Kidney epithelial cell (primary cell): ENCODE measurements around the gene ORMDL1. TPM values are rescaled to one million over a fixed set of nuclear protein-coding genes. Genes with fewer than 3 reads are reported as not detected.

ENCODE experiments used
- DNase-seq: peaks from one replicate; pipeline ENCODE4 v3.0.0-alpha.2; 2010; ENCODE audit warnings: low read depth
- H3K27me3 ChIP-seq: 2 replicates; pipeline ENCODE4 v1.6.0; 2011; ENCODE audit warnings: low read length; ENCODE audit not compliant: control insufficient read depth, insufficient read depth
- H3K36me3 ChIP-seq: 2 replicates; pipeline ENCODE4 v1.5.1; 2011; ENCODE audit warnings: low read length; ENCODE audit not compliant: control insufficient read depth, insufficient read depth
- H3K4me3 ChIP-seq: 2 replicates; pipeline ENCODE4 v1.5.1; 2011; ENCODE audit warnings: low read depth, mild to moderate bottlenecking, control low read depth, low read length
- CTCF ChIP-seq: IDR thresholded peaks from 2 replicates; pipeline ENCODE4 v1.5.1; 2011; ENCODE audit warnings: mild to moderate bottlenecking, moderate library complexity, low read length, control low read depth, inconsistent platforms; ENCODE audit not compliant: insufficient read depth, poor library complexity, severe bottlenecking
- total RNA-seq: library from RNA; depleted of rRNA; stranded (reverse); fragments of >200 nt; gene quantifications from 2 replicates; pipeline ENCODE4 v1.2.3, GENCODE V29; 2015

ORMDL1 gene
- total RNA-seq, 1 donor from 2014 or later = 79.1 TPM

DNA sequence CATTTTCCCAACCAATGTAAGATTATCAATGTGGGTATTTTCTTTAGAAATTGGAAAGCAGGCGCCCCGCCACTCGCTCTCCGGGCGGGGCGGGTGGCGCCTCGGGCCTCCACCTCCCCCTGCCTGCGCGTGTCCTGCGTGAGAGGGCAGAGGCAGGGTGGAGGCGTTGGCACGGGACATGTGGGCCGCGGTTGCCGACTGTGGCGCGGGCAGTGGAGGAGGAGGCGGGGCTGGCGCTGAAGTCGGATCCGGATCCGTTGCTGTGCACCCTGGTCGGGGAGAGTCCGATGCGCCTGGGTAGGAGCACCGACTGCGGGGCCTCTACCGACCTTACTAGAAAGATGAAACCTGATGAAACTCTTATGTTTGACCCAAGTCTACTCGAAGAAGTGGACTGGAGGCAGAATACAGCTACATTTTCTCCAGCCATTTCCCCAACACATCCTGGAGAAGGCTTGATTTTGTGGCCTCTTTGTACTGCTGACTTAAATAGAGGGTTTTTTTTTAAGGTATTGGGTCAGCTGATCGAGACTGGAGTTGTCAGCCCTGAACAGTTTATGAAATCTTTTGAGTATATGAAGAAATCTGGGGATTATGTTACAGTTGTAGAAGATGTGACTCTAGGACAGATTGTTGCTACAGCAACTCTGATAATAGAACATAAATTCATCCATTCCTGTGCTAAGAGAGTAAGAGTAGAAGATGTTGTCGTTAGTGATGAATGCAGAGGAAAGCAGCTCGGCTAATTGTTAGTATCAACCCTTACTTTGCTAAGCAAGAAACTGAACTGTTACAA lies 38.0 kb upstream of the ORMDL1 start:
- Histone ChIP-seq H3K36me3 (no peaks in the 10 kb centered on the region), H3K27me3 (no peaks in the 10 kb centered on the region), H3K4me3 (no peak overlapping the region)
- no peak for DNase-seq
- no peak for TF ChIP-seq CTCF

- DNase-seq = no peak
- H3K4me3 ChIP-seq = no peak overlapping the region
- no peaks in the 10 kb centered on the region for H3K27me3 ChIP-seq
- no peaks in the 10 kb centered on the region for H3K36me3 ChIP-seq
- no peak for TF ChIP-seq CTCF
These were observed 35.2 kb upstream of the ORMDL1 start for GRCh38 chr2:189819297-189819704.

- DNase-seq = no peak
- no peak for TF ChIP-seq CTCF
- H3K36me3 ChIP-seq = no peaks in the 10 kb centered on the region
- no peaks in the 10 kb centered on the region for H3K27me3 ChIP-seq
- H3K4me3 ChIP-seq = no peak overlapping the region
These were observed 34.3 kb upstream of the ORMDL1 start for GRCh38 chr2:189818249-189819038.

- DNase-seq = no peak
- TF ChIP-seq CTCF = no peak
- no peak overlapping the region for H3K4me3 ChIP-seq
- no peaks in the 10 kb centered on the region for H3K36me3 ChIP-seq
- H3K27me3 ChIP-seq = no peaks in the 10 kb centered on the region
These were observed 19.3 kb upstream of the ORMDL1 start for GRCh38 chr2:189803431-189803830.

DNA sequence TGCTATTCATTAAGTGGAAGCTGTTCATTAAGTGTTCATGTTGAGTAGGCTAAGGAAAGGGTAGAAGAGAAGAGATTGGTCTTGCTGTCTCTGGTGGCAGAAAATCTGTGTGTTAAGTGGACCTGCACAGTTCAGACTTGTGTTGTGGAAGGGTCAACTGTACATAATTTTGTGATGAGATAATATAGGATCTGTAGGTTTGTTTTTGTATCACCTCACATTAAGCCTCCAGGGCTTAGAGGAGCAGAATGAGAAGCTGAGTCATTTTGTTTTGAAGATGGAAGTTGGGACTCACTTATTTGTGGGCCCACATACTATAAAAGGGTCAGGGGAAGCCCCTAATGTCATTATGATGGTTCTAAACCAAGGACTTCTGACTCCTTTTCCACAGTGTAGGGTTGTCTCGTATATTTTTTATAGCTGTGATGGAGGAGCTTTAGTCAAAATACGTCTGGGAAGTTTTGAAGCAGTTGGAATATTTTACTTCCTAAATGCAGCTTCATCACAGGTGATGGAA lies 18.3 kb upstream of the ORMDL1 start:
- no peak for DNase-seq
- no peak overlapping the region for H3K4me3 ChIP-seq
- no peaks in the 10 kb centered on the region for H3K36me3 ChIP-seq
- TF ChIP-seq CTCF = no peak
- H3K27me3 ChIP-seq = no peaks in the 10 kb centered on the region
